Sigmoid colon (tissue), 3 donors: ENCODE measurements around the gene GTF2IRD1.

Source experiments
- CTCF ChIP-seq, 4 experiments: fragments of 450-650 bp in 3 of 4; fragments of 200-600 bp in 1 of 4; IDR thresholded peaks; one replicate each; pipeline ENCODE4 v1.5.1; 2016 to 2019; ENCODE audit warnings: antibody characterized with exemption in 4 of 4, mild to moderate bottlenecking in 3 of 4, moderate library complexity in 2 of 4
- POLR2A ChIP-seq, 2 donors: fragments of 450-650 bp; IDR thresholded peaks; one replicate each; pipeline ENCODE4 v1.6.1; 2016; ENCODE audit warnings: antibody characterized with exemption in 2 of 2, mild to moderate bottlenecking in 2 of 2, moderate library complexity in 2 of 2

- TF ChIP-seq CTCF (IDR thresholded peaks at IDR 0.05), result no peak
- TF ChIP-seq POLR2A (IDR thresholded peaks at IDR 0.05), result no peak
Observed at GRCh38 chr7:74464931-74465886, 11.5 kb downstream of the GTF2IRD1 start.
